H1 (cell line): ENCODE measurements around the gene SERPINB13.

Experiments
- CEBPB ChIP-seq: IDR thresholded peaks from 2 replicates; pipeline ENCODE4 v1.6.1; 2012; ENCODE audit warnings: low read depth, low read length
- USF2 ChIP-seq: IDR thresholded peaks from 2 replicates; pipeline ENCODE4 v1.6.1; 2011; ENCODE audit warnings: low read length, improper control_type of control experiment

- TF ChIP-seq USF2 (no peak), CEBPB (no peak)
These were observed 19.9 kb upstream of the SERPINB13 start for GRCh38 chr18:63567276-63567675.
